ENCODE data around the gene COL5A1.

Gene COL5A1

DNA sequence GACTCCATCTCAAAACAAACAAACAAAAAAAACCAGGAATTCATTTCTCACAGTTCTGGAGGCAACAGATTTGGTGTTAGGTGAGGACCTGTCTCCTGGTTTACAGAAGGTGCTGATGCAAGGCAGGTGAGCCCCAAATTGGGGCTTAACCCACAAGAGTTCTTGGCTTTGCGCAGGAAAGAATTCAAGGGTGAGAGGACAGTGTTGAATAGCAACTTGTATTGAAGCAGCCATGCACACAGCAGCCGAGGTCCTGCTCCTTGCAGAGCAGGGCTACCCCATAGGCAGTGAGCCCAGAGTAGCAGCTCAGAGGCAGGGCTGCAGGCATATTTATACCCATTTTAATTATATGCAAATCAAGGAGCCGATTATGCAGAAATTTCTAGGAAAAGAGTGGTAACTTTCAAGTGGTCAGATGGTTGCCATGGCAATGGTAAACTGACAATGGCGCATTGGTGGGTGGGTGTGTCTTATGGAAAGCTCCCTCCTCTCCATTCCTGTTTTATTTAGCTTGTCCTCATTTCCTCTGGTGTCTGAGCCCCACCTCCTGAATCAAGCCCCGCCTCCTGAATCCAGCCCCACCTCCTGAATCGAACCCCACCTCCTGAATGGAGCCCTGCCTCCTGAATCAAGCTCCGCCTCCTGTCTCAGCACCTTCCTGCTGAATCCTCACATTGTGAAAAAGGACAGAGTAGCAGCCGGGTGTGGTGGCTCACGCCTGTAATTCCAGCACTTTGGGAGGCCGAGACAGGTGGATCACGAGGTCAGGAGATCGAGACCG lies 34.5 kb upstream of the COL5A1 start:
- DNase-seq (ENCODE audit: low read depth in 2 of 2): no peak

DNA sequence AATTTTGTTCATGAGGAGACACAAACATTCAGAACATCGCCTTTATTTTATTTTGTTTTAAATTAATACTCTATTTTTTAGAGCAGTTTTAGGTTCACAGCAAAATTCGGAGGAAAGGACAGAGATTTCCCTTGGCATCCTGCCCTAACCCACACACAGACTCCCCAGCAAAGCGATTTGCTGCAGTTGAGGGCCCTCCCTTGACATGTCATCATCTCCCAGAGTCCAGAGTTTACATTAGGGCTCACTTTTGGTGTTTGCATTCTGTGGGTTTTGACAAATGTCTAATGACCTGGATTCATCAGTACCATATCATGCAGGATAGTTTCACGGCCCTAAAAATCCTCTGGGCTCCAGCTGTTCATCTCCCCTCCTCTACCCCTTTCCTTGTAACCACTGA lies 33.6 kb upstream of the COL5A1 start:
- DNase-seq (ENCODE audit: low read depth in 2 of 2): no peak

DNA sequence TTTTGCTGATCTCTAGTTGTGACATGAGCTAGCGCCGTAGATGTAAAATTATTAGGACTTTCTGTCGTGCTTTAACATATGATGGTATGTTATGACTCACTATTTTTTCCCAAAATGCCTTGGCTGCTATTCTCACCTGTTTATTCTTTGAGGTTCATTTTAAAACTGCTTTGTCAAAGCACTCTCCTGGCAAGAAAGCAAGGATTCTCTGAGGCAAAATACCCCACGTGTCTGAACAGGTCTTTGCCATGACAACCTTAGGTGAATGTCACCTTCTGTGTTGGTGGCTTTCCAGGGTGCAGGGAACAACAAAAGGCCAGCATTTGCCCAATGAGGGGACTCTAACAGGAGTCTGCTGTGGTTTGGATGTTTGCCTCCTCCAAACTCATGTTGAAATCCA lies 30.6 kb upstream of the COL5A1 start:
- DNase-seq (ENCODE audit: low read depth in 2 of 2): no peak

DNA sequence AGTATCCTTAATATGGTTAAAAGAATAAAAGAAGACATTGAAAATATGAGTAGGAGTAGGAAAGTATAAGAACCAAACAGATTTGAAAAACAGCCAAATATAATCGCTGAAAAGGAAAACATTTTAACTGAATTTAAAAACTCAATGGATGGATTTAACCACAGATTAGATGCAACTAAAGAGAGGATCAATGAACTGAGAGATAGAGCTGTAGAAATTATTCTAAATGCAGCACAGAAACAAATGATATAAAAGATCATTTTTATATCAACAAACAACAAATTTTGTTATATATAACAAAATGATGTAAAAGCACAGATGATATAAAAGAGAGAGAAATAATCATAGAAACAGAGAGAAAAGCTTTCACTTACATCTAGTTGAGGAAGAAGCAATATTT lies 29.3 kb upstream of the COL5A1 start:
- DNase-seq (ENCODE audit: low read depth in 2 of 2): no peak

DNA sequence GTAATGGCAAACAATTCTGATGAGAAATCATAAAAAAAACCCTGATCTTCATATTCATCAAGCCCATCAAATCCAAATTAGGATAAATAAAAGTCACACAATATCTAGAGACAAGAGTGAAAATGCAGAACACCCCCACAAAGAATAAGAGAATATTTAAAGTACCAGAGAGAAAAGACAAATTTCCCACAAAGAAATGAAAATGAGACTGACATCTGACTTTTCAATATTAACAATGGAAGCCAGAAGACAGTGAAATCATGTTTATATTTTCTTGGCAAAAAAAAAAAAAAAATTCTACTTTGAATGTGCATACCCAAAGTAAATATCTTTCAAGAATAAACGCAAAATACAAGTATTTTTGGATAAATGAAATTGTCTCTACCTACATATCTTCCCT lies 28.9 kb upstream of the COL5A1 start:
- no peak for DNase-seq (ENCODE audit: low read depth in 2 of 2)

DNA sequence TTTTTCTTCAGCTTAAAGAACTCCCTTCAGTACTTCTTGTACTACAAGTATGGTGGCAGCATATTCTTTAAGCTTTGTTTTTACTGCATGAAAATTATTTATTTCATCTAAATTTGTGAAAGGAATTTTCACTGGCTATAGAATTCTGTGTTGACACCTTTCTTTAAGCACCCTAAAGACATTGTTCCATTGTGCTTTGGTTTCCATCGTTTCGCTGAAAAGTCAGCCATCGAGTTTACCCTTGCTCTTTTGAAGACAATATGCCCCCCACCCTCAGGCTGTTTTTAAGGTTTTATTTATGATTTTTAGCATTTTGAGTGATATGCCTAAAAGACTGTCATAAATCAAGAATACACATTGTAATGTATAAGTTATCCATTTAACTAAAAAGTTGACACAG lies 27.3 kb upstream of the COL5A1 start:
- DNase-seq (ENCODE audit: low read depth in 2 of 2): no peak

DNA sequence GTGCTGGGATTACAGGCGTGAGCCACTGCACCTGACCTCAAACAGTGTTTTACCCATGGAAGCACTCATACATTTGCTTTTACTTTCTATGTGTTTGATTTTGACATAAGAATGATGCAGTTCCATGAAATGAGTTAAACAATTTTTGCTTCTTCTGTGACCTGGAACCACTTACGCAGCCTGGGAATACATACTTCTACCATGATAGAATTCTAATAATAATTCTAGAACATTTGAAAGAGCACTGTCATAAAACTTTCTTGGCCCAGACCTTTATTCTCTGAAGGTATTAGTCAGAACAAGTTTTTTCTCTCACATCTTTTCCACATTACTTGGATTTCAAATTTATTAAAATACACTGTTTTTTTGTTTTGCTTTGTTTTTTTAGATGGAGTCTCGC lies 25.3 kb upstream of the COL5A1 start:
- no peak for DNase-seq (ENCODE audit: low read depth in 2 of 2)

DNA sequence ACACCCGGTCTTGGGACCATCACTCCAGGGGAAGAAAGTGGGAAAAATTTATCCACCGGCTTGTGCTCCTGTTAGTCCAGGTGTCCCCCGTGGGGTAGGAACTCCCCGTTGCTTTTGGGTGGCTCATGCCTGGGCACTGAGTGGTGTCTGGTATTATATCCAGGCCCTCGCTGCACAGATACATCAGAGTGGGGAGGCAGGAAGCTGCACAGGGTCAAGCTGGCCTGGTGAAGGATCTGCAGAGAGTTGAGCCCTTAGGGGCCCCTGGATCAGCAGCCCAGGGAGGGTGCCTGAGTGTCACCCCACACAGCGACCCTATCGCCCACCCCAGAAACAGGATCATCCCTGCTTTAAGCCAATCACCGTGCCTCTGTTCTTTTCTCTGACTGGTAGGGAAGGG lies 24.4 kb upstream of the COL5A1 start:
- no peak for DNase-seq (ENCODE audit: low read depth in 2 of 2)

- no peak for DNase-seq (ENCODE audit: low read depth in 2 of 2)
Observed at GRCh38 chr9:134617836-134618162, 23.8 kb upstream of the COL5A1 start.

- DNase-seq (ENCODE audit: low read depth in 2 of 2): no peak
Observed at GRCh38 chr9:134618163-134618832, 23.3 kb upstream of the COL5A1 start.

GRCh38 chr9:134618833-134619447 lies 22.7 kb upstream of the COL5A1 start:
- DNase-seq (ENCODE audit: low read depth in 2 of 2): no peak

DNA sequence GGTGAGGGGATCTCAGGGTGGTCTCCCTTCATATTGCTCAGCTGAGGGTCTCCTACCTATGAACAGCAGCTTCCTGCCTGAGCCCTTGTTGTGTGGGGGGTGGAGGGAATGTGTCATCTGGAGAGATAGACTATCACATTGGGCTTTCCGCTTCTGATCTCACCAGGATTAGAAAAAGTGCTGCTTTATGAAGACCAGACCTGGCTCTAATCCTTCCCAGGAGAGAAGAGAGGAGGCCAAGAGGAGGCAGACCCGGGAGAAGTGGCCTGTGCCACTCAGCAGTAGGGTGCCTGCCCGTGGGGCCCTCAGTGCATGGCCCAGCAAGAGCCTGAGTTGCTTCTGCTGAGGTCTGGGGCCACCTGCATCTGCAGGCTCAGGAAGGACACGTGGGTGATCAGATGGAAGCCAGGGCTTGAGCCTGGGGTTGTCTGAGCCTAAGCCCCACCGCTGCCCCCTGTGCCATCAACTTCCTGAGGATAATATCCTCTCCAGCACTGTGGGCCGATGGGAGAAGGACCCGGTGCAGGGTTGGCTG lies 22.1 kb upstream of the COL5A1 start:
- DNase-seq (ENCODE audit: low read depth in 2 of 2): no peak

DNA sequence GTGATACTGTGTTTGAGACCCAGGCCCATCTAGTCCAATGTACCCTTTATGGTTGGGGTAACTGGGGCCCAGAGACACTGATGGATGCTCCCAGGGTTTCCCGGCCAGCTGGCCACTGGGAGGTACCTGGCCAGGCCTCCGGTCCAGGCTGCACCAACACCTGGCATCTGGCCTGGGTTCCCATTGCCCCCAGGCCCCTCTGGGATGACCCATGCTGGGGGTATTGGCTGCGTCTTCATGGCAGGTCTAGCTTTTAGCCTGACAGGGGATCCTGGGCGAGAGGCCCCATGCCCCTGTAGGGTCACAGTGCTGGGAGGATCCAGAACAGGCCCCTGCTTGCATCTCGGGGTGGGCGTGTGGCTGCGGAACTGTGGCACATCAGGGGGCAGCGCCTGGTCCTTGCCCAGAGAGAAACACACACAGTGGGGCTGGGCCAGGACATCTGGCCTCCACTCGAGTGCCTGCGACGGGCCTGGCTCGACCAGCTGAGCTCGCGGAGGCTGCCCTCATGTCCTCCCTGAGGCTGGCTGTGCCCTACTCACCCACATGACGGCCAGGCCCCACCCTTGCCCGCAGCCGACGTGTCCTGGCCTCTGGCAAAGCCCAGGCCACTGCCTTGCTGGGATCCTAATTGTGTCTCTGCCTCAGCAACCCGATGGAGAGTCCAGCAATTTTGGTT lies 21.5 kb upstream of the COL5A1 start:
- no peak for DNase-seq (ENCODE audit: low read depth in 2 of 2)

DNA sequence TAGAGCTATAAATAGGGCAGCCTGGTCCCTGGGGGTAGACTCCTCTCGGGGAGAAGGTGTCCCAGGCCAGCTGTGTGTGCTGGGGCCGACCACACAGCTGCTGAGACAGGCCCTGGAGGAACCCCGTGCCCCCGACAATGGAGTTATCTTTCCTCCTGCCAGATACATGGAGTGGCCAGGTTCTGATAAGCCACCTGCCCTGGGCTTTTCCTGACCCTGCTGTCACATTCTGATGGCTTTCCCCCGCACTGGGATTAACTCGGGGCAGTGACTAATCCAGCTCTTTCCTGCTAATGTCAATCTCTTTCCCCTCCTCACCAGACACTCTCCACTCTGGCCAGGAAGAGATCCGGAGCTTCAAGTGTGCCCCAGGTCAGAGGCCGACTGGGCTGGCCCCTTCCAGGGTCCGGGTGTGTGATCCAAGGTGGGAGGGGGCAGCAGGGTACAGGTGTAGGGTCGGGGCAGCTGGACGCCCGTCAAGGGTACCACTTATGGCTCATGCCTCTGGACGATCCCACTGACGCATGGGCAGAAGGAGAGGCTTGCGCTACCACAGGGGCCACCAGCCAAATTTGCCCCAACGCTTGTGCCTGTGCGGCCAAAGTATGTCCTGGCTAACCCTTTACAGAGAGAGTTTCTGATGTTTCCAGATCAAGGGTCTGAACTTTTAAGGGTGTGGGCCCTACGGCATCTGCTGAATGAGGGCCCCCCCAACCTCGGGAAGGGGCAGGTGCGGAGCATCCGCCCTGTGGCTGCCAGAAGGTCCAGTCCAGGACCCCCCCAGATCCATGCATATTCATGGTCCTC lies 20.6 kb upstream of the COL5A1 start:
- DNase-seq (ENCODE audit: low read depth in 2 of 2): no peak

GRCh38 chr9:134621558-134622110 lies 20.0 kb upstream of the COL5A1 start:
- DNase-seq (ENCODE audit: low read depth in 2 of 2): no peak

DNA sequence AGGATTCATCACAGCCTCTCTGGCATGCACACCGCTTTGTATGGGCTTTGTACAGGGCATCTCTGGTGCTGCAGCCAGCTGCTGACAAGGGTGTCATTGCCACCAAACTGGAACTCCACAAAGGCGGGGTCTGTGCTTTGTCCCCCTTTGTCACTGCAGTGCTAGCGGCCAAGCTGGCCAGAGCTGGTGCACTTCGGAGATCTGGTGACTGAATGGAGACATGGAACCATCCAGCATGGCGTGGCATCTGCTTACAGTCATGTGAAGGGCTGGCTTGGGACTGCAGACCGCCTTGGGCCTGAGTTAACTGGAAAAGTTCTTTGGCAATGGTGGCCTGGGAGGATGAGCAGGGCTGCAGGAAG lies 18.7 kb upstream of the COL5A1 start:
- no peak for DNase-seq (ENCODE audit: low read depth in 2 of 2)

DNA sequence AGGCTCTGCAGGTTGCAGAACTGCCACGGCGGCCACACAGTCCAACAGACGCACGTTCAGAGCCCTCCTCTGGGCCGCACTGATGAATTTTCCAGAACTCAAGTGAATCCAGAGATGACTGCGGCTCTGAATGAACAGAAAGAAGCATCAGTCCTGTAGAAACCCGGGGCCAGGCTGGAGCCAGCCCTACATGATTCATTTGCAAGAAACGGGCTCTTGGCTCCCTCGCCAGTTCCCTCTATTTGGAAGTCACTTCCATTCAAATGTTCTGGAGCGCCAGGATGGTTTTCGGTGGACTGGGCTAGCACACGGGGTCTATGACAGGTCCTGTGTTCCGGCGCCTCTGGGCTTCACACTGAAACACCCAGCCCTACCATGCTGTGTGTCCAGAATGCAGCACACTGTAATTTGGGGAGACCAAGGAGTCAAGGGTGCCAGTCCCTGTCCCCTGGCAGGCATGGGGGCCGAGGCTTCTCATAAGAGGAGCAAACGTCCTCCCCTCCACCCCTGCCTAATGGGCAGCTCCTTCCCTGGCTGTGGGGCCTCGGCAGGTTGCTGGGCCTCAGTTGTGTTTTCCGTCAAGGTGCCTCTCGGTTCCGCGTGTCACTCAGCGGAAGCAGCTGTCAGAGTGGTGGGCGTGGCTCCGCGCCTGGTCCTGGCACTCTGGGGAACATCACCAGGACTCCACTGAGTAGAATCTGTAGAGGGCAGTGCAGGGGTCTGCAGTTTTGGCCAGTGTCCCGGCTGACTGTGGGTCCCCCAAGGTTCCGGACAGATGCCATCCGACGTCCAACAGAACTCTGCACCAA lies 18.1 kb upstream of the COL5A1 start:
- no peak for DNase-seq (ENCODE audit: low read depth in 2 of 2)

GRCh38 chr9:134624137-134624591 lies 17.4 kb upstream of the COL5A1 start:
- no peak for DNase-seq (ENCODE audit: low read depth in 2 of 2)

GRCh38 chr9:134624621-134625181 lies 16.9 kb upstream of the COL5A1 start:
- DNase-seq (ENCODE audit: low read depth in 2 of 2): no peak

Measured in stimulated activated CD8-positive, alpha-beta memory T cell treated with anti-CD3 and anti-CD28 coated beads, Interleukin-2, amount 100 ng/mL, for 48 hours (primary cell).